SK-N-SH treated with all-trans-retinoic acid at 6 μM for 48 hours (cell line): Measurements from ENCODE around the gene LRRFIP1.

ENCODE experiments used
- ZC3H10 ChIP-seq: fragments of 250-450 bp; sonication (Bioruptor Pico); IDR thresholded peaks from 2 replicates; pipeline ENCODE4 v1.5.1; 2021; ENCODE audit warnings: mild to moderate bottlenecking, moderate library complexity
- ZFP3 ChIP-seq: fragments of 250-450 bp; sonication (Bioruptor Pico); IDR thresholded peaks from 2 replicates; pipeline ENCODE4 v1.5.0; 2020; ENCODE audit warnings: mild to moderate bottlenecking, moderate library complexity
- ZNF70 ChIP-seq: fragments of 450-650 bp; formaldehyde crosslinking; IDR thresholded peaks from 2 replicates; pipeline ENCODE4 v1.5.0; 2020; ENCODE audit warnings: mild to moderate bottlenecking, moderate library complexity

DNA sequence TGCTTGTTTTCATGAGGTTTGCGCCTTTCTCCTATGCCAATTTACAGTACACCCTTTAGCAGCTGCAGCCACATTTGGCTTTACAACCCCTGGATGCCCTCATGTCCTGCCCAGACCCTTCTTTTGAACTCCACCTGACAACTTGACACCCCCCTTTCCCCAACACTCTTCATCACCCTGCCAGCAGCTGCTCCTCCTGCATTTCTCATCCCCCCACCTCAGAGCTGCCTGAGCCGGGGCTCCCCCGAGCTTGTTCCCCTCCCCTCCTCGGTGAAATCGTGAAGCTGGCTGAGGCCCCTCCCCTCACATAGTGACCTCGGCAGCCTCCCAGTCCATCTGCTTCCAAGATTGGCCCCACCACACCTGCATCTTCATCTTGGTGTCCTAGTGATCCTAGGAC, 40.5 kb downstream of the LRRFIP1 start:
- no peak for TF ChIP-seq ZFP3 (CRISPR knock-in tag)
- TF ChIP-seq ZC3H10, result no peak
- no peak for TF ChIP-seq ZNF70 (CRISPR knock-in tag)
